ENCODE data around the gene ABCB1.

DNA sequence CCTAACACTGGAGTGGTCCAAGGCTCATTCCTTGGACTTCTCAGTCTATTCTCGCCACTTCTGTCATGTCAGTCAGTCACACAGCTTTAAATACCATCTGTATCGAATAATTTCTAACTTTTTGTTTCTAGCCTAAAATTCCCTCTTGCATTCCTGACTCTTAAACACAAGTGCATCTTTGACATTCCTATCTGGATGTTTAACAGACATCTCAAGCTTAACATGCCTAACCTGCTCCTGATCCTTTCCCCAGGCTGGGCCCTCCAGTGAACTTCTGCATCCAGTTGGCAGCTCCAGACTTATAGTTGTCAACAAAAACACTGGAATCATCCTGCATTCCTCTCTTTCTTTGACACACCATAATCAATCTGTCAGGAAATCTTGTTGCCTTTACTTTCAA, 120.7 kb downstream of the ABCB1 start:
- TF ChIP-seq, protein P1, sequence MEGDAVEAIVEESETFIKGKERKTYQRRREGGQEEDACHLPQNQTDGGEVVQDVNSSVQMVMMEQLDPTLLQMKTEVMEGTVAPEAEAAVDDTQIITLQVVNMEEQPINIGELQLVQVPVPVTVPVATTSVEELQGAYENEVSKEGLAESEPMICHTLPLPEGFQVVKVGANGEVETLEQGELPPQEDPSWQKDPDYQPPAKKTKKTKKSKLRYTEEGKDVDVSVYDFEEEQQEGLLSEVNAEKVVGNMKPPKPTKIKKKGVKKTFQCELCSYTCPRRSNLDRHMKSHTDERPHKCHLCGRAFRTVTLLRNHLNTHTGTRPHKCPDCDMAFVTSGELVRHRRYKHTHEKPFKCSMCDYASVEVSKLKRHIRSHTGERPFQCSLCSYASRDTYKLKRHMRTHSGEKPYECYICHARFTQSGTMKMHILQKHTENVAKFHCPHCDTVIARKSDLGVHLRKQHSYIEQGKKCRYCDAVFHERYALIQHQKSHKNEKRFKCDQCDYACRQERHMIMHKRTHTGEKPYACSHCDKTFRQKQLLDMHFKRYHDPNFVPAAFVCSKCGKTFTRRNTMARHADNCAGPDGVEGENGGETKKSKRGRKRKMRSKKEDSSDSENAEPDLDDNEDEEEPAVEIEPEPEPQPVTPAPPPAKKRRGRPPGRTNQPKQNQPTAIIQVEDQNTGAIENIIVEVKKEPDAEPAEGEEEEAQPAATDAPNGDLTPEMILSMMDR (conservative IDR thresholded peaks at IDR 0.05; ENCODE audit: low read depth, low read length): no peak
- TF ChIP-seq EZH2phosphoT487 (IDR thresholded peaks at IDR 0.05; ENCODE audit: borderline replicate concordance, low read length) (no peak), EZH2 (IDR thresholded peaks at IDR 0.05; ENCODE audit: low read length, unreplicated experiment) (no peak)

Data from PC-3 (cell line).